Measurements from ENCODE around the gene VPS4B. TPM values are rescaled to one million over a fixed set of nuclear protein-coding genes. Genes with fewer than 3 reads are reported as not detected.
"Not testable (repeated sequence)": the region's sequence is repeated elsewhere in the genome, so short reads cannot be mapped to it uniquely, and the experiment has no call there.

VPS4B gene
- total RNA-seq, 1 experiment from 2014 or later = 67.8 TPM

DNA sequence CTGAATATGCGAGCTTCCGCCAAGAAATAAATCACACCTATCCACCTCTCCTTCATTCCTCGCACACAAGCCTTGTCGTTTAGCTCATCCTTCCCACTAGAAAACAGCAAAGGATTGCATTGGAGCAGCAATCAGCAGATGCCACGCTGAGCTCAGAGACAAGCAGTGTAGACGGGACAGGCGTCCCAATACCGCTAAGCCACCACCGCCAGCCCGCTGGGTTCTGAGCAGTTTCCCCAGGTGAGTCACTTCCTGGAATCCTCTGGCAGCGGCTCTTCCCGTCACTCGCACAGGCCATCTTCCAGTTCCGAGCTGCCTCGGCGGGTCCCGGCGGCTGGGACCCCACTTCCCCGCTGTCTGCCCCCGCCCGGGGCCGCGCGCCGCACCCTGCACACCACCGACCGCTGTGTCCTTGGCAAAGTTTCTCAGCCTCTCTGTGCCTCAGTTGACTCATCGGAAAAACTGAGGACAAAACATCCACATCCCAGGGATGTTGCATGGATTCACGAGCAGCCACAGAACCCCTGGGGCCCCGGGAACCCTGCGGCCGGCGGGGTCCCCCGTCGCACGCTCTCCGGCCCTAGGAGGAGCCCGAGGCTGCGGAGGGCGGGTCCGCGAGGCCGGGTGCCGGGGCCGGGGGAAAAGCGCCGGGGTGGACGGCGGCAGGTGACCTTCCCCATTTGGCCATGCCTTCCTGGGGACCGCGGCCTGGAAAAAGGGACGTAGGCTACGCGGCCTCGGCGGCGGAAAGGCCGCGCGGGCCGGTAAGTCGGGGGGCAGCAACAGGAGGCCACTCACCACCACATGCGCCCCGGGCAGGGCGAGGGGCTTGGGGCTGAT lies 55.8 kb downstream of the VPS4B start:
- DNase-seq (ENCODE audit: unreplicated experiment) = peak; percentile 80
- intact Hi-C loops (cut with micrococcal nuclease) = loop anchor here (1.0 to 10.0 kb wide), 4 partner anchors 56 to 138 kb away; partner anchors contain the start of gene VPS4B
- H3K4me3 Mint-ChIP-seq (ENCODE audit: unreplicated experiment) = peak overlapping the region; percentile 97
- ChIA-PET POLR2A (interaction anchor here (0.7 to 4.5 kb wide), 48 partner anchors 9 to 844 kb away, joined by 3 to 51 read pairs (median 6); partner anchors contain the start of genes SERPINB5, VPS4B and ZCCHC2), CTCF (interaction anchor here (0.5 to 3.8 kb wide), 9 partner anchors 18 to 603 kb away, joined by 3 to 22 read pairs (median 4); no protein-coding TSS in a partner anchor)
- TF ChIP-seq CTCF (IDR thresholded peaks at IDR 0.05; ENCODE audit: unreplicated experiment) = no peak
- no peaks in the 10 kb centered on the region for H3K27me3 Mint-ChIP-seq (ENCODE audit: insufficient read depth, unreplicated experiment)
- H3K9me3 Mint-ChIP-seq (ENCODE audit: unreplicated experiment) = no peaks in the 10 kb centered on the region
- peaks cover 36% of the 10 kb centered on the region for H3K36me3 Mint-ChIP-seq (ENCODE audit: insufficient read depth, unreplicated experiment)
- BruUV-seq (replicated peaks) = TSS peak; percentile 49
- peak overlapping the region; percentile 78 for H3K27ac Mint-ChIP-seq (ENCODE audit: low read depth, unreplicated experiment)
- peaks cover 30% of the 10 kb centered on the region for H3K4me1 Mint-ChIP-seq (ENCODE audit: insufficient read depth, unreplicated experiment)

DNA sequence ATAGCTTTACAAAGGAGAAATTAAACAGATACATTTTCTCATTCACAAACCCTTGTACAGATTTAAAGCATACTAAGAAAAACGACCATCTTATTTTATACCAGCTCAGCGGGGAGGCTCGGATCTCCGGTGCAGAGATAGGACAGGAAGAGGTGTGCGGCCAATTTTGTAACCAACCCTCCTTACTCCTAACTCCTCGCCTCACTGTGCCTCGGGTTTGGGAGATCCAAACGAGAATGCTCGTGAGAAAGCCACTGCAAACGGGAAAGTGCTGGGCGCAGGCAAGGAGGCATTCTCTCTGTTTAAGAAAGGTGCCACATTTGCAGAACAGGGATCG lies 56.4 kb downstream of the VPS4B start:
- DNase-seq (ENCODE audit: unreplicated experiment) = peak; percentile 33
- peaks cover 41% of the 10 kb centered on the region for H3K36me3 Mint-ChIP-seq (ENCODE audit: insufficient read depth, unreplicated experiment)
- ChIA-PET POLR2A (interaction anchor here (0.8 to 4.5 kb wide), 29 partner anchors 9 to 843 kb away, joined by 3 to 51 read pairs (median 6); partner anchors contain the start of genes SERPINB5, VPS4B and ZCCHC2), CTCF (interaction anchor here (0.5 to 3.8 kb wide), 10 partner anchors 9 to 602 kb away, joined by 3 to 22 read pairs (median 3); no protein-coding TSS in a partner anchor)
- TF ChIP-seq CTCF (IDR thresholded peaks at IDR 0.05; ENCODE audit: unreplicated experiment) = no peak
- H3K27ac Mint-ChIP-seq (ENCODE audit: low read depth, unreplicated experiment) = peak overlapping the region; percentile 78
- H3K27me3 Mint-ChIP-seq (ENCODE audit: insufficient read depth, unreplicated experiment) = no peaks in the 10 kb centered on the region
- intact Hi-C loops (cut with micrococcal nuclease) = loop anchor here (1.0 to 10.0 kb wide), 3 partner anchors 73 to 139 kb away; no protein-coding TSS in a partner anchor
- peak overlapping the region; percentile 97 for H3K4me3 Mint-ChIP-seq (ENCODE audit: unreplicated experiment)
- no peaks in the 10 kb centered on the region for H3K9me3 Mint-ChIP-seq (ENCODE audit: unreplicated experiment)
- H3K4me1 Mint-ChIP-seq (ENCODE audit: insufficient read depth, unreplicated experiment) = peaks cover 30% of the 10 kb centered on the region
- BruUV-seq (replicated peaks) = no TSS peak

- ChIA-PET POLR2A (interaction anchor here (2.1 to 4.5 kb wide), 7 partner anchors 13 to 115 kb away, joined by 7 to 51 read pairs (median 32); partner anchors contain the start of genes SERPINB5 and VPS4B), CTCF (interaction anchor here (0.6 to 3.8 kb wide), 4 partner anchors 22 to 413 kb away, joined by 3 to 22 read pairs (median 4); no protein-coding TSS in a partner anchor)
- Mint-ChIP-seq H3K4me3 (ENCODE audit: unreplicated experiment) (no peak overlapping the region), H3K9me3 (ENCODE audit: unreplicated experiment) (no peaks in the 10 kb centered on the region), H3K4me1 (ENCODE audit: insufficient read depth, unreplicated experiment) (peaks cover 29% of the 10 kb centered on the region), H3K27ac (ENCODE audit: low read depth, unreplicated experiment) (no peak overlapping the region), H3K27me3 (ENCODE audit: insufficient read depth, unreplicated experiment) (no peaks in the 10 kb centered on the region), H3K36me3 (ENCODE audit: insufficient read depth, unreplicated experiment) (peaks cover 59% of the 10 kb centered on the region)
- TF ChIP-seq CTCF (IDR thresholded peaks at IDR 0.05; ENCODE audit: unreplicated experiment) = no peak
- intact Hi-C loops (cut with micrococcal nuclease) = loop anchor here (10.0 kb wide), 1 partner anchor 141 kb away; no protein-coding TSS in a partner anchor
- BruUV-seq (replicated peaks) = no TSS peak
- no peak for DNase-seq (ENCODE audit: unreplicated experiment)
Measured at GRCh38 chr18:63363951-63364350, 58.3 kb downstream of the VPS4B start.

- not testable (repeated sequence) for BruUV-seq (replicated peaks); H3K27me3 Mint-ChIP-seq (ENCODE audit: insufficient read depth, unreplicated experiment); DNase-seq (ENCODE audit: unreplicated experiment); H3K9me3 Mint-ChIP-seq (ENCODE audit: unreplicated experiment); H3K4me3 Mint-ChIP-seq (ENCODE audit: unreplicated experiment); H3K27ac Mint-ChIP-seq (ENCODE audit: low read depth, unreplicated experiment)
- POLR2A ChIA-PET = interaction anchor here (0.6 to 4.5 kb wide), 10 partner anchors 9 to 306 kb away, joined by 3 to 51 read pairs (median 30); partner anchors contain the start of genes SERPINB5 and VPS4B
- intact Hi-C loops (cut with micrococcal nuclease) = loop anchor here (10.0 kb wide), 1 partner anchor 141 kb away; no protein-coding TSS in a partner anchor
- peaks cover 64% of the 10 kb centered on the region for H3K36me3 Mint-ChIP-seq (ENCODE audit: insufficient read depth, unreplicated experiment)
- CTCF ChIA-PET = interaction anchor here (0.5 to 3.8 kb wide), 3 partner anchors 22 to 75 kb away, joined by 3 to 22 read pairs (median 3); no protein-coding TSS in a partner anchor
- peaks cover 23% of the 10 kb centered on the region for H3K4me1 Mint-ChIP-seq (ENCODE audit: insufficient read depth, unreplicated experiment)
Measured at GRCh38 chr18:63363420-63363819, 58.9 kb downstream of the VPS4B start.

Data from MCF 10A (cell line).